ENCODE results near the gene APMAP. TPM values are rescaled to one million over a fixed set of nuclear protein-coding genes. Genes with fewer than 3 reads are reported as not detected.

Gene APMAP, protein sequence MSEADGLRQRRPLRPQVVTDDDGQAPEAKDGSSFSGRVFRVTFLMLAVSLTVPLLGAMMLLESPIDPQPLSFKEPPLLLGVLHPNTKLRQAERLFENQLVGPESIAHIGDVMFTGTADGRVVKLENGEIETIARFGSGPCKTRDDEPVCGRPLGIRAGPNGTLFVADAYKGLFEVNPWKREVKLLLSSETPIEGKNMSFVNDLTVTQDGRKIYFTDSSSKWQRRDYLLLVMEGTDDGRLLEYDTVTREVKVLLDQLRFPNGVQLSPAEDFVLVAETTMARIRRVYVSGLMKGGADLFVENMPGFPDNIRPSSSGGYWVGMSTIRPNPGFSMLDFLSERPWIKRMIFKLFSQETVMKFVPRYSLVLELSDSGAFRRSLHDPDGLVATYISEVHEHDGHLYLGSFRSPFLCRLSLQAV
- 132 and 154 TPM in 2 replicates for total RNA-seq

DNA sequence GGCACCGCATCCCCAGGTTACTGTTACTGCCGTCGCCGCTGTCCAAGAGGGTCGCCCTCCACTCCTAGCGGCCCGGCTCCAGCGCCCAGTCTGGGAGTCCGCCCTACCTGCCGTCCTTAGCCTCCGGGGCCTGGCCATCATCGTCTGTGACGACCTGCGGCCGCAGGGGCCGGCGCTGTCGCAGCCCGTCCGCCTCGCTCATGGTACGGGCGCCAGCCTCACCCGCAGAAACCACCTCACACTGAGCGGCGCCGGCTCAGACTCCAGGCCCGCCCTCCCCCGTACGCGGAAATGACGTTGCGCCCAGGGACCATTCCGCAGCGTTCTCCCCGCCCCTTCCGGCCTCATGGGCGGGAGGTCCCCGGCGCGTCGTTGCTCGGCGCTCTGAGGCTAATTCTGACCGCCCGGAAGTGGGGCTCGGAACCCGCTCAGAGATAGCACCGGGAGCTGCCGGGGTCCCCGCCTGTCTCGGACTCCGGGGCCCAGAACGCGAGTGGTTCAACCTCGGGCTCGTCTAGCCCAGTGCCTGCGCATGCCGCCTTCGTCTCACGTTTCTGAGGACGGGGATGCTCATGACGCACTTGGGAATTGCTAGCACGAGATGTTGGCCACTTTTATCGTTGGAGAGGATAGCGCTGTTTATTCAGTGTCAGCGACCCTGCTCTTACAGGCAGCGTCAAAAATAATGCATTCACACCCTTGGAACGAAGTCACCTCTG lies at the start of gene APMAP:
TSS of gene APMAP (minus strand) at position 265 of the 719 bp plus-strand sequence. CDS start at position 202, 63 bp downstream.
- DNase-seq (ENCODE audit: extremely low read depth, low read depth, low spot score): no peak

DNA sequence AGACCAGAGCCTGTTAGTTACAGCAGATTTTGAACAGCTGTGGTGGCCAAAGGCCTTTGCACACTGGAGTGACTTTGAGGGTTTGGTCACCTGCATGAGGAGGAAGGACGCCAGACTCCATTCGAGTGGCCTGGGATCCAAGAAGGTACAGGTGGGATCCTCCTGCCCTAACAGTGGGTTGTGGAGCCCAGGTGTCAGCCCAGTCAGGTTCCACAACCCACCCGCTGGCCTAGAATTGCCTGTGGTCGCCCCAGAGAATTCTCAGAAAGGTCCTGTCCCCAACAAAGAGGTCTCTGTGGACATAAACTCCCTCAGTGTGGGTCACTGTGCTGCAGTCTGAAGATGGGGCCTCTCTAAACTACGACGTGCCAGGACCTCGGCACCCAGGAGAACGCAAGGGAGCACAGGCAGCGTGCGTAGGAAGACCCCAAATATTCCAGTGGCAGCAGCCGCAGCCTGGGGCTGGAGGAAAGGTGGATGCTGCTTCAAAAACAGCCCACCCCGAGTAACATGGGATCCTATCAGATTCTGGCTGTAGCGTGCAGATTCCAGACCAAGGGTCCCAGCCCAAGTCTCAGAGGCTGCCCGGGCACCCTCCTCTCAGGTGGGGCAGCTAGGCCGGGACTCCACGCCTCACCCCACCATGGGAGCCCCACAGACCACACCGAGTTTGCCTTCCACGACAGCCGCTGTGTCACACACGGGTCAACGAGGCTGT lies 49.4 kb upstream of the APMAP start:
- no peak for DNase-seq (ENCODE audit: extremely low read depth, low read depth, low spot score)

DNA sequence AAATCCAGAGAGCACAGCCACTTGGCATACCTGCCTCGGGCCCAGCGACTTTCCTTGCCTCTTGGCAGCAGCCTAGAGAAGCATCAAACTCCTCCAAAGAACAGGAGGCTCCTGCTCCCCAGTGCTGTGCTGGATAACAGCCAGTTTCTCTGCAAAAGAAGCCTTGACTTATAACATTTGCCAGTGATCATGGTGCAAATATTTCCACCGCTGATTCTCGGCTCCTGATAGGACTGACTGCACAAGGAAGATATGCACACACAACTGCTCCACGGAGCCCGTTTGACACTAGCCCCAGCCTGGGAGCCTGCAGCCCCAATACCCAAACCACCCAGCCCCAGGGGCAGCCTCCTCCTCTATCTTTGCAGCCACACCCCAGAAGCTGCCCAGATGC lies 47.9 kb upstream of the APMAP start:
- DNase-seq (ENCODE audit: extremely low read depth, low read depth, low spot score): no peak

DNA sequence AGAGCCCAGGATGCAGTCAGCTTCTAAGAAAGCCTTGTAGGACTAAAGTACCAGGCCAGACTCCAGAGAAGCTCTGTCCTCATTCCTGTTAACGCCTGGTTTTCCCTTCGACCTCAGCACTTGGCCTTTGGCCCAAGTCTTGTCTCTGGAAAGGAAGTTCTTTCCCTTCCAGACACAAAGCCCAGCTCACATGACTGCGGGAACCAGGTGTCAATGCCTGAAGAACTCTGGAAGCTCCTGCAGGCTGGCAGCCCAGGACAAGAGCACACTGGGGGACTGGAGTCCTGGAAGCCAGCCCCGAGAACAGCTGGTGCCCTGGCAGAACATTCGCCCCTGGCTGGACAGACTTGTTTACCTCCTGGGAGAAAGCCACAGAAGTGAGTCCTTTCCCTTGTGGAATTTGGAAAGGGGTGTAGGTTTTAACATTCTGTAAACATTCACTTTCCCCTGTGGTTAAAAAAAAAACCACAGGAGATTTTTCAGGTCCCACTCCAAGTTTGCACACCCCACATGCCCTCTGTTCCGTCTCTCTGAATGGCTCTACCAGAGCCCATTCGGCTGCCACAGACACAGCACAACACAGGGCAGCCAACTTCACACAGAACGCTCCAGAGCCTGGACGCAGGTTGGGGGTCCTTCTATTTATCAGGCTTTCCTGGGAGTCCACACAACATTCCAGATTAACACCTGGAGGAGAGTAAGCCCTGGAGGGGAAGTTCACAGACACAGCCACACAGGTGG lies 47.3 kb upstream of the APMAP start:
- DNase-seq (ENCODE audit: extremely low read depth, low read depth, low spot score): no peak

DNA sequence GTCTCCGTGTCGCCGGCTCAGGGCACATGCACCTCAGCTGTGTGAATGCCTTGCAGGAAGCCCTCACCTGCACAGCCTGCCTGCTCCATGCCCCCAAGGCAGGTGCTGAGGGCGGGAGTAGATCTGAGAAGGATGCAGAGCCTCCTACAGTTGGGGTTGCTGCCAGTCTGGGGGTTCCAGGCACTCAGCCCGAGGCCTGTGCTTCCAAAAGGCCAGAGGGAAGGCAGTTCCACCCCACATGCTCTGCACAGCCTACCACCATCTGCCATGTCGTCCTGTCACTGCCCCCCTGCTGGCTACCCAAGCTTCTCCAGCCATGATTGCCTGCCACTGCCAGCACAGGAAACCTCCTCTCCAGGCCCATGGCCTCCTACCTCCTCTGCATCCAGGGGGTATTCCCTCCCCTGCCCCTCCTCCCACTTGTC lies 46.1 kb upstream of the APMAP start:
- DNase-seq (ENCODE audit: extremely low read depth, low read depth, low spot score): no peak

DNA sequence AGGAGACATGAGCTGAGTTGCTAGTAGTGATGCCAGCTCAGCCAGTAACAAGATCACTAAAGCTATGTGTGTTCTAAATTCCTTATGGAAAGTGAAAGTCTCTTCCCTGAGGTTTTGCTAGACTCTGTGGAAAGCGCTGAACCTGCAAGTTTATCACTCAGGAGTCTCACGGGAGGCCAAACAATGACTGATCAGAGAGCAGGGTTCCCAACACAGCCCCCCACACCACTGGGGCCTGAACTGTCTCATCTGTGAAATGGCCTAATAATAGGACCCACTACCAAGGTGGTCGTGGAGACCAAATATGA lies 45.5 kb upstream of the APMAP start:
- no peak for DNase-seq (ENCODE audit: extremely low read depth, low read depth, low spot score)

DNA sequence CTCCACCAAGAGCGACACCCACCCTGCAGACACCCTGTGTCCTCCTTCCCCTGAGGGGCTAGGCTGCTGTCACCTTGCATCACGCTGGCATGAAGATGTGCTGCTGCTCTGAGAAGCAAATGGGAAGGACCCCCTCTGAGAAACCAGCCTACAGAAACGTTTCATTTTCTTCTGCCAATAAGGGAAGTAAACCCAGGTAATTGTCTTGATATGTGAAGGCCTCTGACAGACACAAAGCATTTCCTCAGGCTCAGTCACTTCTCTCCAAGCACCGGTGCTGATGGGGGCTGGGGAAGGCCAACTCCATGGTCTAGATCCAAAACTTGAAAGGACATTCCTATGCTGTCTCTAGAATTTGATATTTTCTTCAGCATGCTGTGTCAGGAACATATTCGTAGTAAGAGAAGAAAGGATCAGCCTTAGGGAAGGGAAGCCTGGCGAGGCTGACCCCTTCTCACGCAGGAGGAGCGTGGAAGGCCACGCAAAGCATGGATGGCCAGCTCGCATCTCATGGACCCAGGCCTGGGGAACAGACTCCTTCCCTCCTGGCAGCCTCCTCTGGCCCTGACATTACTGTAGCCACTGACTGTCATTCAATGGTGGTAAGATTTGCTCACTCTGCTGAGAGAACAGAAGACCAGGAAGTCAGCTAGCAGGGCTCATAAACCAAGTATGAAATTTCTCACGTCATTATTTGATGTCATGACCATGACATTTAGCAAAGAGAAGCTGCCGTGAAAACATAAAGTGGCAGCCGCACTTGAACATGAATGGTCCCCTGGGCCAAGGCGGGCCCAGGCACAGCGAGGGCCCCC lies 44.9 kb upstream of the APMAP start:
- DNase-seq (ENCODE audit: extremely low read depth, low read depth, low spot score): no peak

DNA sequence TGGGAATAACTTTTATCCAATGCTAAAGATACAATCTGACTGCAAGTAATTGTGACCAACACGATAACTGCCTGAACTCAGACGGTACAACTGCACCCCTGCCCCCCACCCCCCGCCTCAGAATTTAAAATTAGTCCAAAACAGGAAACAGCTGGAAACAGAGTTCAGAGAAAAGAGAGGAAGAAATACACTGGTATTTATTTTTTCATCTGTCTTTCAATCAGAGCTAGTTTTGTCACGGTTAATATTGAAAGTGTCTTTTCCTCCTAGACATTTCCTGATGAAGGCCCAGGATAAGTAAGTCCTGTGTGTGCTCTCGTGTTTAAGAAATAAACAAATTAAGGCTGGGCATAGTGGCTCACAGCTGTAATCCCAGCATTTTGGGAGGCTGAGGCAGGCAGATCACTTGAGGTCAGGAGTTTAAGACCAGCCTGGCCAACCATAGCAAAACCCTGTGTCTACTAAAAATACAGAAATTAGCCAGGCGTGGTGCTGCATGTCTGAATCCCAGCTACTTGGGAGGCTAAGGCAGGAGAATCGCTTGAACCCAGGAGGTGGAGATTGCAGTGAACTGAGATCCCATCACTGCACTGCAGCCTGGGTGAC lies 43.9 kb upstream of the APMAP start:
- DNase-seq (ENCODE audit: extremely low read depth, low read depth, low spot score): no peak

DNA sequence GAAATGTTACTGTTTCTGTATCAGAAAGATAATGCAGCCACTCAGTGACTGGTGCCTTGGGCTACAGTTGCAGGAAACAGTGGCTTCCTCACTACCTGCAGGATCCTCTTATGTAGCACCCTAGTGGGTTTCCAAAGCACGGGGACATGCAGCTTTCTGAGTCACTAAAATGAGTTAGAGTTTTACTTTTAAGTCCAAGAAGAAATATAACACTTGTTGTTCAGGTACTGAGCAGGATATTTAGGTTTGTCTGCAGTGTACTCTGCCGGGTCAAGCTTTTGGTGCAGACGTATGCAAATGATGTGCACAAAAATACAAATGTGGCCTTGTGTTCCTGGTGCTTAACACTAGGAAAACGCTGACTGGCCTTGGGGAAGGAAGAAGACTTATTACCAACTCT lies 43.4 kb upstream of the APMAP start:
- DNase-seq (ENCODE audit: extremely low read depth, low read depth, low spot score): no peak

DNA sequence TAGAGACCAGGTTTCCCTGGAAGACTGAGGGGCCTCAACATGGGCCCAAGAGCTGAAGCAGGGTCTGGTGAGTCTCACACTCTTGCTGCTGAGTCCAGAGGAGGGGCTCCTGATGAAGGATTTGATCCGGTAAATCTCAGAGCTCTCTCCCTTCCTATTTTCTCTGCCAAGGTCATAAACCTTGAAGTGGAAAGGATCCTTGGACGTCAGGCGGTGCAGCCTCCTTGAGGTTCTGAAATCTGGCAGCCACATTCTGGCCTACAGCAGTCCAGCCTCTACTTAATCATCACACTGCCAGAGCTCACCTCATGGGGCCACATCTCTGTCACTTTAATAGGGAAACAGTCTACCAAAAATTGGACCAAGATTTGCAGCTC lies 41.4 kb upstream of the APMAP start:
- DNase-seq (ENCODE audit: extremely low read depth, low read depth, low spot score): no peak

DNA sequence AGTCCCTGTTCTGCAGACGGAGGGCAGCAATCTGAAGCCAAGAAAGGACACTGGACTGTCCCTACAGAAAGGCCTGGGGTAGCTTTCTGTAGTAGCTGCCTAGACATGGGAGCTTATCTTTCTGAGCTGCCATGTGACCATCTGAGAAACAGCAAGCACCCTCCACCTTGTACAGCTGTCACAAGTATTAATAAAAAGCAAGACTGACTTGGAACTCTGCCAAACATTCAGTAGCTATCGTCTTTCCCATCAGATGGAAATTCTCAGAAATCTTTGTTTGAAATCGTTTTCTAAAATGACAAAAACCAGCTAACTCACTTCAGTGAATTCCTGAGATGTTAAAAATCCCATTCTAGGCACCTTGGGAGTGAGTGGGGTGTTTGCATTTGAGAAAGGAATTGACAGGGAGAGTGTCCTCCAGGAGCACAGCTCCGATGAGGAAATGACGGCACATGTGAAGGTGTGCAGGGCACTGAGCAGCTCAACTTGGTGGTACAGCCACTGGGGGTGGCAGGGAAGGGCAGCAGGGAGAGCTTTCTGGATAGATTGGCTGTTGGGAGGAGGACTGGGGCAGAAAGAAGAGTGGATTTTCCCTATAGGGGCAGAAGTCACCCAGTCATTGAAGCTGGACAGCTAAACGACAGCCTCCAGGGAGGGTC lies 40.8 kb upstream of the APMAP start:
- no peak for DNase-seq (ENCODE audit: extremely low read depth, low read depth, low spot score)

DNA sequence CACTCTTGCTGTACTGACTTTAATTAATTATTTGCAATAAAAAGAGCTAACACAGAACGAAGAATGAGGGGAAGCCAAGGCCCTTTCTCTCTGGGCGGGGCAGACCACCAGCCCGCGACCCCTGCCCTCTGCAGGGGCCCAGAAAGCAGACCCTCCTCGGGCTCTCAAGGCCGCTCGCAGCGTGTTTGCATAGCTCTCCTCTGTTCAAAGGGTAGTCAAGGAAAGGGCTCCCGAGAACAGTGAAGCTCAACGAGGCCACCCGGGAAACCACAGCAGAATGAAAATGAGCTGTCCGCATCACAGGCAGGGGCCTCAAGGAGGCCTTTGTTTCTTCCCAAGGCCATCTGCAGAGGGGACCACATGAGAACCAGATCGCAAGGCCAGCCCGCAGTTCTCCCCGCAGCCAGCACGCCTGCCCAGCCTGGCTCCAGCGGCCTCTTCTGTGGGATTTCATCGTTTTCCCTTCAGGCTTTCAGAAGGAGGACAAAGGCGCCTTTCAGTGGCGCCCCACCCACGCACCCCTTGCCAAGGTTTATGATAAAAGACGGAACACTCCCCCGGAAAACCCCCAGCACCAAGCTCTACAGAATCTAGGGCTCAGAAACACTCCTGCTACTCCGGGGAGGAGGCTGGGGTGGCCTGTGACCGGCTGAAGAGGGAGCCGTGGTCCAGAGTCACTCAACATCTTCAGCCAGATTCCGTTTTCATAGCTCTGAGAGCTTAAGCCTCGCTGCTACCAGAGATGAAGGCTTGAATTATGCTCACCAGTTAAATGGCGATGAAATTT lies 40.1 kb upstream of the APMAP start:
- no peak for DNase-seq (ENCODE audit: extremely low read depth, low read depth, low spot score)

DNA sequence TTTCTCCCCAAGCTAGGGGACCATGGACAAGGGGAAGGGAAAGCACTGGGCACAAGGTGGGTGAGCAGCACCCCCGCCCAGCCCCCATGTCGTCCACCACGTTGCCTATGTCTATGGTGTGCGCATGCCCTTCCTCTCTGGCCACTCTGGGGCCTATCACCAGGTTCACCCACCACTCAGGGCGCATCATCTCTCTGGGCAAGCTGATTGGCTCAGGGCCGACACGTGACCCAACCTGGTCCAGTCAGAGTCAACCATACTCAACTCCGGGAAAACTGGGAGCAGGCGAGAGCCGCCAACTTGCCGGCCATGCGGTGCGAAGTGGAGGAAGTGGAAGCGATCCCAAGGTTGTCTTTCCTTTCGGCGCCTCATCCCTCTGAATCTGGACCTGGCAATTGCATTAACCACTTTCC lies 39.5 kb upstream of the APMAP start:
- no peak for DNase-seq (ENCODE audit: extremely low read depth, low read depth, low spot score)

DNA sequence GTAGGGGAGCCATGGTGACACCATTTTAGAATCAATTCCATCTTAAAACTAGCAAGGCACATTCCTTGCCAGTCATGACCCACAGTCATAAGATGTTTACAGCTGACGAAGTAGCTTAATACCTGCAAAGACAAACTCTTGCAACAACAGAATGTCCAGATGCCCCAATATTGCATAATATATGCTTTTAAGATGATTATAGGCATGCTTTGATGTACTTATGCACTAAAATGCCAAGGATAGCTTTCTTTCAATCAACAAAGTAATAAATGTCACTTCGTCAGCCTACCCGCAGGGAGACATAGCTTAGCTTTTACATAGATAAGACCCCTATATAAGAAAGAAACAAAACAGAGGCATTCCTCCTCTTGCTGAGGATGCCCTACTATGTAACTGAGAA lies 38.7 kb upstream of the APMAP start:
- DNase-seq (ENCODE audit: extremely low read depth, low read depth, low spot score): no peak

DNA sequence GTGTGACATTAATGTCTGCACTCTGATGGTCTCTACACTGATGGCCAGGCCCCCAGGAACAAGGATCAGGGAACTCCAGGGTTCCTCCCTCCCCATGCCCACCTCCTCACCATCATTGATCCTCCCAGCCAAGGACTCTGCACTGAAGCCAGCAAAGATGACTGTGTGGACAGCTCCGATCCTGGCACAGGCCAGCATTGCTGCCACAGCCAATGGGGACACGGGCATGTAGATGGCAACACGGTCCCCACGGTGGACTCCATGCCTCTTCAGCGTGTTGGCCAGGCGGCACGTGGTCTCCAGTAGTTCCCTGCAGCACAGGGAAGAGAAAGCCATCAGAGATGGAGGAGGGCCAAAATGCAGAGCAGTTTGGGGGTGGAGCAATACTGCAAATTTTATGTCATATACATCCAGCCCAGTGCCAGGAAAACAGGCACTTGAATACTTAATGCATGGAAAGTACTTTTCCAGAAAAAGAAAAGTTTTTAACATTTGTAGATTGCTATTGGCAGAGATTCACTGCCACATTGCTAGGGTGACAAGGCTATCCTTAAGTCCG lies 38.2 kb upstream of the APMAP start:
- no peak for DNase-seq (ENCODE audit: extremely low read depth, low read depth, low spot score)

DNA sequence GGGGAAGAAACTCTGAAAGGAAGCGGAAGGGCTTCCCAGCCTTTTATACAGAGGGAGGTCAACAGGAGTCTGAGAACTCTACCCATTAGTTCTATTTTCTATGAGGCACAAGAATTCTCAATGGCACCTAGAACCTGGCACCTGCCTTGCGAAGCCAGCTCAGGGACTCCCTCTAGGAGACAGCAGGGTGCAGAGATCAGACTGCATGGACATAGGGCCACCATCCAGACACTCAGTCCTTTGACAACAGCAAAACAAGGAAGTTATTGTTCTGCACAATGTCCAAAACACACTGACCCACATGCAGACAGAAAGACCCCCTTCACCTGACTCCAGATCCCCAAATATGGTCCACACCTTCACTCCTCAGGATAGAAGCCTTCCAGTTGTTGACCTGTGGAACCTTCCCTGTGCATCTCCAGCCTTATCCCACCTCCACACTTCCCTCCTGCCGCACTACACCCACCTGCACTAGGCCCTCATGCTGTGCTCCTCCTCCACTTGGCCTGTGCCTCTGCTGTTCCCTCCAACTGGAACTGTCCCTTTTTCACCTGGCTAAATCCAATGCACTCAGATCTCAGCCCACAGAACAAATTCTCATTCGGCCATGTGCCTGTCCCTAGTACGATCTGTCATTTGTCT lies 37.6 kb upstream of the APMAP start:
- DNase-seq (ENCODE audit: extremely low read depth, low read depth, low spot score): no peak

DNA sequence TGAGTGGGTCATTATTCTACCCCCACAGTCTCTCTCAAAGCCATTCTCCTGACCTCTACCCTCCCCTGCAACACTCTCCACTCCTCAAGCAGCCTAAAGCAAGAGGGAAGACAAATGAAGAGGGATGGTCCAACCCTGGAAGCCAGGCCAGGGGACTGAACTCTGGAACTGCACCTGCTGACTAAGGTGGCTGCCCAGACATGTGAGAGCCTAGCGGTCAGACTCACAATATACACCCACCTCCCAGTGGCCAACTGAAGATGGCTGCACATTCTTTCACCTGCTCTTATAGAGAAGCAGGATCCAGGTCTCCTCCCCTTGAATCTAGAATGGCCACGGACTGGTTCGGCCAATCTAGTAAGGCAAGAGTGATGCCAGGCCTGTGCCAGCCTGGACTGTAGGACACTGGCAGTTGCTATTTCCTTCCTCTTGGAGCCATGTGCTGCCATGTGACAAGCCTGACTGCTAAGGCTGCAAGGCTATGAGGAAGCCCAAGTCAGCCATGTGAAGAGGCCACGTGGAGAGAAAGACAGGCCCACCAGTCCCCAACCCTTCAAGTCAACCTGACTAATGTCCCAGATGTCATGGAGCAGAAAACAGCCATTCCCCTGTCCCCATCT lies 33.5 kb upstream of the APMAP start:
- DNase-seq (ENCODE audit: extremely low read depth, low read depth, low spot score): no peak
